ENCODE measurements around the gene VAC14. TPM values are rescaled to one million over a fixed set of nuclear protein-coding genes. Genes with fewer than 3 reads are reported as not detected.

The VAC14 gene
- total and polyA plus RNA-seq, 2 of the 8 experiments (the other 6 are each of a cell fraction or from before 2014, with no cell fraction given) = 56.0 to 108 TPM

GRCh38 chr16:70663524-70664324 is 137.2 kb downstream of the VAC14 start (continued):
- TF ChIP-seq CHD7 (IDR thresholded peaks at IDR 0.05; ENCODE audit: insufficient replicate concordance, low read length) (no peak), MAX (IDR thresholded peaks at IDR 0.05) (no peak), PHF8 (conservative IDR thresholded peaks at IDR 0.05; ENCODE audit: low read depth, low read length) (no peak), CBX5 (IDR thresholded peaks at IDR 0.05; ENCODE audit: low read depth, low read length) (no peak), ATF2 (IDR thresholded peaks at IDR 0.05; ENCODE audit: low read length) (no peak), MAFK (IDR thresholded peaks at IDR 0.05; ENCODE audit: low read depth, low read length) (no peak), SP4 (IDR thresholded peaks at IDR 0.05; ENCODE audit: low read length) (no peak), SIX5 (IDR thresholded peaks at IDR 0.05; ENCODE audit: low read depth, low read length) (no peak), CHD2 (IDR thresholded peaks at IDR 0.05; ENCODE audit: low read length) (no peak)
